Measurements from ENCODE around the gene ADAMTS3.
A peak's percentile ranks its signal among the peaks of the same experiment; 100 is the strongest.

- no peak for TF ChIP-seq YY1 (IDR thresholded peaks at IDR 0.05; ENCODE audit: low read depth)
- TF ChIP-seq CEBPB (IDR thresholded peaks at IDR 0.05), result no peak
- peak; percentile 90 for TF ChIP-seq RAD21 (IDR thresholded peaks at IDR 0.05; ENCODE audit: low read depth)
- no peak for TF ChIP-seq FOXM1 (IDR thresholded peaks at IDR 0.05; ENCODE audit: borderline replicate concordance, low read depth)
Observed at GRCh38 chr4:72295966-72296557, 273.0 kb downstream of the ADAMTS3 start.
